Measurements from ENCODE around the gene ADCK1.

DNA sequence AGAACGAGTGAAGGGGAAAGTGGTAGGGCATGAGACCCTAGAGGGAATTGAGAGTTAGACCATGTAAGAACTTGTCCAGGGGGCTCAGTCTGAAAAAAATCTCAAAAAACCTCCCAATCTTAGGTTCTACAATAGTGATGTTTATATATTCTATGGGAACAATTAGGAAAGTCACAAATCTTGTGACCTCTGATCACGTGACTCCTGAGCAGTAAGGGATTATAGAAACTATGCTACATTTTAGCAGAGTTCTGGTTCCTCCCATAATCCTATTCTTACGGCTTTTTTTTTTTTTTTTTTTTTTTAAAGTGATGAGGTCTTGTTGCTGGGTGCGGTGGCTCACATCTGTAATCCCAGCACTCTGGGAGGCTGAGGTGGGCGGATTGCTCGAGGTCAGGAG lies 5.8 kb downstream of the ADCK1 start:
- TF ChIP-seq, protein P1, sequence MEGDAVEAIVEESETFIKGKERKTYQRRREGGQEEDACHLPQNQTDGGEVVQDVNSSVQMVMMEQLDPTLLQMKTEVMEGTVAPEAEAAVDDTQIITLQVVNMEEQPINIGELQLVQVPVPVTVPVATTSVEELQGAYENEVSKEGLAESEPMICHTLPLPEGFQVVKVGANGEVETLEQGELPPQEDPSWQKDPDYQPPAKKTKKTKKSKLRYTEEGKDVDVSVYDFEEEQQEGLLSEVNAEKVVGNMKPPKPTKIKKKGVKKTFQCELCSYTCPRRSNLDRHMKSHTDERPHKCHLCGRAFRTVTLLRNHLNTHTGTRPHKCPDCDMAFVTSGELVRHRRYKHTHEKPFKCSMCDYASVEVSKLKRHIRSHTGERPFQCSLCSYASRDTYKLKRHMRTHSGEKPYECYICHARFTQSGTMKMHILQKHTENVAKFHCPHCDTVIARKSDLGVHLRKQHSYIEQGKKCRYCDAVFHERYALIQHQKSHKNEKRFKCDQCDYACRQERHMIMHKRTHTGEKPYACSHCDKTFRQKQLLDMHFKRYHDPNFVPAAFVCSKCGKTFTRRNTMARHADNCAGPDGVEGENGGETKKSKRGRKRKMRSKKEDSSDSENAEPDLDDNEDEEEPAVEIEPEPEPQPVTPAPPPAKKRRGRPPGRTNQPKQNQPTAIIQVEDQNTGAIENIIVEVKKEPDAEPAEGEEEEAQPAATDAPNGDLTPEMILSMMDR (IDR thresholded peaks at IDR 0.05), result no peak
- TF ChIP-seq POLR2A (IDR thresholded peaks at IDR 0.05), result no peak

Measured in upper lobe of left lung (tissue), 4 donors.